ENCODE data around the gene ABCA4.

The ABCA4 gene

DNA sequence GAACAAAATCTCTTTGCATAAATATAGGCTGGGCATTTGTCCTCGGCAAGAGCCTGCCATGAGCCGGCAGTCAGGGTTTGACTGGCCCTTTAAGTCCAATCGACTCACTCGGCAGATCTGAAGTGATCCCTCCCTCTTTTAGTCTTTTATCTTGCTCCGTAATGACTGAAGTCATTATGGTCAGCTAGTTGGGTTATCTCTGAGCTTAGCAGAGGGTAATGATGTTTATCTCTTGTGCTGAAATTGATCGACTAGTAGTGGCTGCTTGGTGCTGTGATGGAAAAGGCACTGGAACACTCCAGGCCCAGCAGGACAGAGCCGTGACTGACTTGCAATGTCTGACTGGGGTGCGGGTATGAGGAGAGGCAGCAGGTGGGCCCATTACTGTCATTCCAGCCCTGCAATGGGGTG lies 468 bp upstream of the ABCA4 start:
- DNase-seq, result no peak

DNA sequence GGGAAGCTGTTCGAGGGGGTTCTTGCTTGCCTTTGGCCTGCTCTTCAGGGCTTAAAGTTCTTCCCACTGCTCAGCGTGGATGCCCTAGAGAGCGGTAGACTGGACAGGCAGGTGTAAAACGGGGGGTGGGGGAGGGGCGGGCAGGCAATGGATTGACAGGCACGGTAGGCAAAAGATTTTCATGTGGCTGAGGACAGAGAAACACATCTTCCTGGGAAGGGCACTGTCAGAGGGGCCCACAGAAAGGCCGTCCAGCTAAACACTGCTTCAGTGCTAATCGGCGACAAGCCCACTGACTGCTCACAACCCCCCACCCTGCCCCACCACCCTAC lies 412 bp downstream of the ABCA4 start:
- DNase-seq, result no peak

GRCh38 chr1:94119796-94120569 lies 965 bp downstream of the ABCA4 start:
- DNase-seq, result no peak

DNA sequence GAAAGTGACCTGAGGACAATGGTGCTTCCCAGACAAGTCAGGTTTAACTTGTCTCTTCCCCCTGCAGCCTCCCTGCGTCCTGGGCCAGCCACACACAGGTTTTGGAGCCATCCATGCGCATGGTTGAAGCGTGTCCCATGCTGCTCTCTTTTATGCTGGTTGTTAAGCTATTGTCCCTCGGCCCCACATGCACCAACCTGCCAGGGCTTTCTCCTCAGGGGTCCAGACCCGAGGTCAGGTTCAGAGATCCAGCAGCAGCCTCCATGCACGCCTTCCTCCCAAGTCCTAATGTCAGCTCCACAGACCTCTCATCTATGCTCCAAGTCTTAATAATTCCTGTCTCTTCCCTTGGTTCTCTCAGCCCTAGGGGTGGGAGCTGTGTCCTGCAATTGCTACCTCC lies 1.6 kb downstream of the ABCA4 start:
- no peak for DNase-seq

DNA sequence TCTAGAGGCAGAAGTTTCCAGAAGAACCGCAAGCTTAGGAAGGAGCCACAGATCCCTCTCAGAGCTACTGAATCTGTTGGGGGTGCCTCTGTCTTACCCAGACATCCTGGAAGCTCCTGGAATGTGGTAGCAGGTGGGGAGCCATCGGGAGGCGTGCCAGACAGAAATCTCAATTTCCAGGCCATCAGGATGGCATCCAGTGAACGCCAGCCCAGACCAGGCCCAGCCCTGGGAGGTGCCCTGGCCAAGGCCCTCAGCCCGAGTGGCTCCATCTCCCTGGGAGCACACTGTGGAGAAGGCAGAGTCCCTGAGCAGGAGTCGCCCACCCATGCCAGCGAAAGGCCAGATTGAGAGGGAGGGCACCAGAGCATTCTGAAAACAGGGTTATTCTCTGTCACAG lies 2.5 kb downstream of the ABCA4 start:
- DNase-seq, result no peak

GRCh38 chr1:94118013-94118412 lies 2.9 kb downstream of the ABCA4 start:
- DNase-seq, result no peak

DNA sequence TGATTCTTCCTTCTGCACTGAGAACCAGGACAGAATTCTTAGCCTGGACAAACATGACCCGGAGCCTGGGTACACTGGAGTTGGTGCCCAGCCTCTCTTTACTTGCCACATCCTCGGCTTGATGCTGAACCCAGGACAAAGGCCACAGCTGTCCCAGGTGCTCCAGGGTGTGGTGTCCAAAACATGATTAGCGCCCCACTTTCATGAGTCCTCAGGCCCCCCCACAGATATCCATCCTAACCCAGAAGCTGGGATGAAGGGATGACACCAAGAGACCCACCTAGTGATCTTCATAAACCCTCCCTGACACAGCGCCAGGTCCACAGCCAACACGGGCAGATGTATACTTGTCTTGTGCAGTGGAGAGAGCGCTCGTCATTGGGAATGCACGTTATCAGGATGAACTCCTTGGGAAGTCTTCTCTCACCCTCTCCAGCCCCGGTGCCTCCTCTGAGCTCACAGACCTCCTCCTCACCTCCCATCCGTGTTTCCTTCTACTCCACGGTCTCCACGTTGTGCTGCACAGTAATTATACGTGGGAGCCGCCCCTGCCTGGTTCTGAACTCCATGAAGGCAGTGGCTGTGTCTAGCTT lies 3.6 kb downstream of the ABCA4 start:
- DNase-seq, result no peak

DNA sequence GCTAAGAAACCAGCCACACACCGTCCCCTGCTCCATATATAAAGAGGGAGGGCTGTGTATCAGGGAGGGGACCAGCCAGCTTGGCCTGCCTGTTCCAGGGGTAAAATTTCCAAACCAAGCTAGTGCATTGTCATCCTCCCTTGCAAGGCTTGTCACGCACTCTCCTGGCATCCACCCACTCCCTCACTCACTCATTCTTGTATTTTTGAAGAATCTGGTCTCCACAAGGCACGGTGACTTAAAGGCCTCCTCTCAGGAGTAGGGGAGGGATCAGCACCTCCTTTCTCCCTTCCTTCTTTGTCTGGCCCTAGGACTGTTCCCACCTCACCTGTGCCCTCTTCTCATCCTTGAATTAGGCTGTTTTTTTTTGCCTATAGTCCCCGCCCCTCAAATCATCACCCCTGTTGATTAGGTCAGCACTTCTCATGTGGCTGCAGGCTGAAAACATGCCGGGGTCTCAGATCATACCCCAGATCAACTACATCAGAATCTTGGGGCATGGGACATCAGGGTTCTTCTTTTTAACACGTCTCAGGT lies 5.0 kb downstream of the ABCA4 start:
- DNase-seq, result no peak

- DNase-seq, result no peak
Measured at GRCh38 chr1:94115254-94115899, 5.6 kb downstream of the ABCA4 start.

- no peak for DNase-seq
Measured at GRCh38 chr1:94113589-94114226, 7.2 kb downstream of the ABCA4 start.

DNA sequence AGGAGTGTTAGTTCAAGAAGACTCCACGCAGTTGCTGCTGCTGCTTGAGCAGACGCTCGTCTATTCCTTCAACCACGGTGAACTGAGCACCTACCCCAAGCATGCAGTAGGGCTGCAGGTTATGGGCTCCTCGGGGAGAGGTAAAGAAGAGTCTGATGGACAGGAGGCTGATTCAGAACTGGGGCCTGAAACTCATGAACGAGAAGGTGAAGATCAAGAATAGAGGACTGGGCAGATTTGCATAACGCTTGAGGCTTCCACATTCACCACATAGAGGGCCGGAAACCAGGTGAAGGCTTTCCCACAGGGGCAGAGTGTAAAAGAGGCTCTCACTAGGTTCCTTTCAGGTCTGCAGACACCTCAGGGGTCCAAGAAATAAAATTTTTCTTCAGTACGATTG lies 9.1 kb downstream of the ABCA4 start:
- DNase-seq, result no peak

- no peak for DNase-seq
Measured at GRCh38 chr1:94110946-94111740, 9.8 kb downstream of the ABCA4 start.

DNA sequence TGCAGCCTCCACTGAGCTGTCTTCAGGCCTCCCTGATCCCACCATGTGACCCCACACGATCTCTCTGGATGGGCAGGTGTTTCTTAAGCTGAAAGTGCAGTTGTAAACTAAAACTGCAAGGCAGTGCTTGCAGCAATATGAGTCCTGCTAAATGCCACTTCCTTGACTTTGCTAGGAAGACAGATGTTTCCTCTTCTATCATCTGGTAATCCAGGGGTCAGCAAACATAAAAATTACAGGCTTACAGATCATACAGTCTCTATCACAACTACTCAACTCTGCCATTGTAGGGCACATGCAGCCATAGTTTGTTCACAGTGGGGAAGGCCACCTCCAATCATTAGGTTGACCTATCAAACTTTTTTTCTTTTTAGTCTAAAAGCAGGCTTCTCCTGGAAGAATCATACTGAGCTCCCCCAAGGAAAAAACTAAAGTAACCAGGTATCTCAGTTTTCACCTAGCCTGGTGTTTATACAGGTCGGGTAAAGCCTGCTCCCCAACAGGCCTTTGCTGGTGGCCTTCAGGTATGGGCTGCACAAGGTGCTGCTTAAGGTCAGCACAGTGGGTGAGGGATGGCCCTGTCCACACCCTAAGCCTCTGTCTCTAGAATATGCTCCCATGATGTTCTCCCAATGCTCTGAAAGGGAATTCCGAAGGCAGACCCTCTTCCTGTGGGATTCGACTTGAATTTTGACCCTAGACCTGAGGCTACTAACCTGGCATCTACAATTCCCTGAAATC lies 10.8 kb downstream of the ABCA4 start:
- DNase-seq, result no peak

- no peak for DNase-seq
Measured at GRCh38 chr1:94109478-94109877, 11.5 kb downstream of the ABCA4 start.

DNA sequence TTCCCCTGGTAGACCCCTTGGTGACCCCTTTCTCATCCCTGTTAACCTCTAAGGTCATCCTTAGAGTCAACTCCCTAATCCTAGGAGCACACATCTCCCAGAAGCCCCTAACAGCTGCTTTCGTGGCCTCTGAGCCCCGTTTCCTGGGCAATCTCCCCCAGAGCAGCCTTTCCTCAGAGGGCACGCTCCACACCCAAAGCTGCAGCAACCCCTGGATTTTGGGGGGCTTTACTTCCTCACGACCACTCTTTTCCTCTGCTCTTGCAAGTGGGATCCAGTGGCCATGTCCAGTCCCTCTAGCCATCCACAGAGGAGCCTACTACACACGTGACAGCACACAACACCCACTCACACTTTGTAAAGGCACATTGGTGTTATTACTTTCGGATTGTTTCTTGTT lies 13.8 kb downstream of the ABCA4 start:
- no peak for DNase-seq

GRCh38 chr1:94106716-94107115 lies 14.2 kb downstream of the ABCA4 start:
- DNase-seq, result no peak

DNA sequence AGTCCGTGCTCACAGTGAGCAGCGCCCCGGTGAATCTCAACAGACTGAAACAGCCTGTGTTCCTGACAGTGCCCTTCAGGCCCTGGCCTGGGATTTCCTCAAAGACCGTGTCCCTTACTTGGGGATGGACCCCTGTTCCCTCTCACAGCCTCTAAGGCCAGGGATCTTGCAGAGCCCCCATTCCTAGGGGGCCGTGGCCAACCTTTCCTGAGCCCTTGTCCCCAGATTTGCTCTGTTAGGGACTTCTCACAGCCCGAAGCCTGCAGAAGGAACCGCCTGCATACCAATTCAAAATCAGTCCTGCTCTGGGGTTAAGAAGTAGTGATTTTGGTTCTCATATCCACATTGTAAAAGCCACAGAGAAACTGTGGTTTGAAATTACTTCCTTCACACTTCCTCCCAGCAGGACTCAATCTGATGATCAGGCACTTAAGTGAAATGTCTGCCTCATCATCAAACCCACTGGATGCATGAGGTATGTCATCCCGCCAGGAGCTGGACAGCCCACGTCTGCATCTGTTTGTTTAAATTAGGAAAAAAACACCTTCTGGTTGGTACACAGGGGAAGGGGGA lies 14.9 kb downstream of the ABCA4 start:
- DNase-seq, result no peak

- DNase-seq, result no peak
Measured at GRCh38 chr1:94105581-94105952, 15.4 kb downstream of the ABCA4 start.

GRCh38 chr1:94104776-94105580 lies 16.0 kb downstream of the ABCA4 start:
- no peak for DNase-seq

DNA sequence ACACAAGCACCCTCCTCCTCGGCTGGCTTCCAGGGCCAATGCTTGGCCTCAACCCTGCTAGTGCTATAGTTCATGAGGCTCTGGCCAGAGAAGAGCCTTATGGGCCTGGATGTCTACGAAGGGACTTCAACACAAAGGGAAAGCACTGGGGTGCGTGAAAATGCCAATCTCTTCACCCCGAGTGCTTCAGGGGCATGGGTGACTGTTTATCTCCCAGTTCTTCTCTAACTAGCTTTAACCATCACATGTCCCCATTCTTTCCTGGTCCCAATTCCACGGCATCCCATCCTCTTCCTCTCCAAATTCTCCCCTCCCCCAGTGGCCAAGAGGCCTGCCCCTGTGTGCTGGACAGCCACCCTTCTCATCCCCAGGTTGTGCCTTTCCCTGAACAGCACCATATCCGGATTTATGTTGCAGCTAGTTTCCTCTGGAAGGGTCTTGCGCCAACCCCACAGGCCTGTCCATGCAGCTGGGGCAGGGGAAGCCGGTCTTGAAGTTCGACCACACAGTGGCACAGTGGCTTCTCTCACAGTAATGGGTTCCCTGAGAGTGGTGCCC lies 16.7 kb downstream of the ABCA4 start:
- DNase-seq, result no peak

DNA sequence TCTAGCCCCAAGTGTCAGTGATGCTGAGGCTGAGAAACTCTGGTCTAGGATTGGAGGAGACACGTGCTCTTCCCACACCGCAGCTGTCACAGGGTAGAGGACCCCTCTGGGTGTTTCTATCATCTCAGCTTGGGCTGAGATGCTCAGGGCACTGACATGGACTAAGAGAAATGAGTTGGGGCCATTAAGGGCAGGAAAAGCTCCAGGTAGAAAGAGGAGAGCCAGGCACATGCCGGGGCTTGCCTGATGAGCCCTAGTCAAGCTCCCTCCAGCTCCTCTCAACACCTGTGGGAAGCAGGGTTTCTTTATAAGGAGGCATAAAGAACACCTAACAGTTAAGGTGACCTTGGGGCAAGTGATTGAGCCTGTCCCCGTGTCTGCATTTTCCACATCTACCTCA lies 17.3 kb downstream of the ABCA4 start:
- no peak for DNase-seq

Data from activated naive CD4-positive, alpha-beta T cell treated with Interleukin-2 at 50 U/mL for 16 hours (primary cell).